ENCODE data around the gene SULT2B1. TPM values are rescaled to one million over a fixed set of nuclear protein-coding genes. Genes with fewer than 3 reads are reported as not detected.

The SULT2B1 gene
- total RNA-seq, 1 donor from 2014 or later: not detected

DNA sequence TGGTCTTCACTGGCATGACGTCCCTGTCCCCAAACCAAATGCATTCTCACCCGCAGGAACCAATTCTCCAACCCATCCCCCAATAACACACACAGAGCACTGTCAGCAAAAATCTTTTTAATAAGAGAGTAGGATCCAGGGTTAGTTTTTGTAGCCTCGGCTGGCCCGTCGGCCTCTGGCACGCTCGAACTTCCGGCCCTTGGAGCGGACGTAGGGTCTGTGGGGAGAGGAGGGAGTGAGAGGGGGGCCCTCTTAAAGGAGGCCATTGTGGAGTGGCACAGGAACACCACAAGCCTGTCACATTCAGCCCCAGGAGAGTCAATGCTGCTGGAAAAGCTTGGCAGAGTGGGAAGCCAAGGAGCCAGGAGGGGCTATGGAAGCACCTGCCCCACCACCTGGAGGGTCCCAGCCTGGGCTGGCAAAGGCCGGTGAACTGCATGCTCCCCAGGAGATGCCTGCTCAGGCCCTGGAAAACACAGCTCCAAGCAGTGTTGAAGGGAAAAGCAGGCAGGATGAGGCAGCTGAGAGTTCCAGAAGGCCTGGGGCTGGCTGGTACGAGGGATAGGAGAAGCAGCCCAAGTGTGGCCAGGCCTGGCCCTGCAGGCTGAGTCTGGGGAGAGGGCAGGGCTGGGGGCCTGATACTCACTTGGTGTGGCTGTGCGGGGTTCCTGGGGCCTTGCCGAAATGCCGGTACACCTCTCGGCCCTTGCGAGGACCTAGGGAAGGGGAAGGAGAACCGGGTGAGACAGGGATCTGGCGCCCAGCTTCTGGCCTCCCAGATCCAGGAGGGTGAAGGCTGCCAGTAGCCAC lies 63.5 kb downstream of the SULT2B1 start:
- peak overlapping the region; percentile 61 for H3K27ac Mint-ChIP-seq
- no peaks in the 10 kb centered on the region for H3K27me3 Mint-ChIP-seq (ENCODE audit: insufficient read depth)
- no peak for DNase-seq (ENCODE audit: low spot score)
- H3K4me1 Mint-ChIP-seq (ENCODE audit: low read depth): peaks cover 35% of the 10 kb centered on the region
- intact Hi-C loops (cut with micrococcal nuclease): no loop called here
- H3K9me3 Mint-ChIP-seq: no peaks in the 10 kb centered on the region
- peaks cover 44% of the 10 kb centered on the region for H3K36me3 Mint-ChIP-seq (ENCODE audit: low read depth)
- peak overlapping the region; percentile 99 for H3K4me3 Mint-ChIP-seq

GRCh38 chr19:48616041-48616436 lies 64.1 kb downstream of the SULT2B1 start:
- peaks cover 44% of the 10 kb centered on the region for H3K36me3 Mint-ChIP-seq (ENCODE audit: low read depth)
- H3K4me1 Mint-ChIP-seq (ENCODE audit: low read depth): peaks cover 35% of the 10 kb centered on the region
- H3K4me3 Mint-ChIP-seq: peak overlapping the region; percentile 99
- intact Hi-C loops (cut with micrococcal nuclease): no loop called here
- H3K9me3 Mint-ChIP-seq: no peaks in the 10 kb centered on the region
- no peak for DNase-seq (ENCODE audit: low spot score)
- peak overlapping the region; percentile 55 for H3K27ac Mint-ChIP-seq
- no peaks in the 10 kb centered on the region for H3K27me3 Mint-ChIP-seq (ENCODE audit: insufficient read depth)

GRCh38 chr19:48616491-48617056 lies 64.6 kb downstream of the SULT2B1 start:
- peak overlapping the region; percentile 99 for H3K4me3 Mint-ChIP-seq
- no peaks in the 10 kb centered on the region for H3K9me3 Mint-ChIP-seq
- peak overlapping the region; percentile 100 for H3K27ac Mint-ChIP-seq
- no peak for DNase-seq (ENCODE audit: low spot score)
- intact Hi-C loops (cut with micrococcal nuclease): no loop called here
- H3K4me1 Mint-ChIP-seq (ENCODE audit: low read depth): peaks cover 35% of the 10 kb centered on the region
- H3K36me3 Mint-ChIP-seq (ENCODE audit: low read depth): peaks cover 47% of the 10 kb centered on the region
- H3K27me3 Mint-ChIP-seq (ENCODE audit: insufficient read depth): no peaks in the 10 kb centered on the region

DNA sequence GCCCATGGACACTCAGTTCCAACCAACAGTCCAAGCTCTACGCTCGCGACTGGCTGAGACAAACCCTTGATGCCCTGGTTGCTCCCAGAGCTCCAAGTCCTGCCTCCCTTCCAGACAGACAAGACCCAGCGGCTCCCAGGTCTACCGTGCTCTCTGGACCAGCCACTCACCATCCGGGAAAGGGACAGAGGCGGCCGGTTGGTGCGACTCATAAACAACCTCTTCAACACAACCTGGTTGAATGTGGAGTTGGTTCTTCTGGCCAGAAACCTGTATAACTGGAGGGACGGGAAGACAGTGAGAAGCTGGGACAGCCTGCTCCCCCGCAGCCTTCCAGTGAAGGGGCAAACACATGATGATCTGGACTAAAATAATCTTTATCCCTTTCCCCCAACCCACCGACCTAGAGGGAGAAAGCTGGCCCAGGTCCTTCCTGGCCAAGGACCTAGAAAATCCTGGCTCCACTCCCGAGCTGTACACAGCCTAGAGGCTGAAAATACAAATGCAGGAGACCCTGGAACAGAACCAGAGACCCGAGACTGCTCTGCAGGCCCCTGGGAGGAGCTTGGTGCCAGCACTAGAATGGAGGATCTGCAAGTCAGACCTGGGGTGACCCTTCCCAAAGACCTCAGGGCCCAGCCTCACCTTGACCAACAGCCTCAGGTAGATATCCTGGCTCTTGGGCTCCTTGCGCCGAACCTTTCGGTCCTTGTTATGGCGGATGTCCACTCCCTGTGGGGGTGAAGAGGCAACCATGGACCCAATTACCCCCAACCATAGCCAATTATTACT lies 65.4 kb downstream of the SULT2B1 start:
- peaks cover 51% of the 10 kb centered on the region for H3K36me3 Mint-ChIP-seq (ENCODE audit: low read depth)

GRCh38 chr19:48618278-48618915 lies 66.4 kb downstream of the SULT2B1 start:
- H3K27me3 Mint-ChIP-seq (ENCODE audit: insufficient read depth): no peaks in the 10 kb centered on the region
- intact Hi-C loops (cut with micrococcal nuclease): no loop called here
- peaks cover 56% of the 10 kb centered on the region for H3K36me3 Mint-ChIP-seq (ENCODE audit: low read depth)
- H3K27ac Mint-ChIP-seq: peak overlapping the region; percentile 100
- H3K4me3 Mint-ChIP-seq: peak overlapping the region; percentile 99
- DNase-seq (ENCODE audit: low spot score): no peak
- H3K4me1 Mint-ChIP-seq (ENCODE audit: low read depth): peaks cover 43% of the 10 kb centered on the region
- H3K9me3 Mint-ChIP-seq: no peaks in the 10 kb centered on the region

More for the DNA sequence above, 65.4 kb downstream of the SULT2B1 start:
- Mint-ChIP-seq H3K4me1 (ENCODE audit: low read depth) (peaks cover 37% of the 10 kb centered on the region), H3K9me3 (no peaks in the 10 kb centered on the region), H3K4me3 (peak overlapping the region; percentile 99), H3K27ac (peak overlapping the region; percentile 100), H3K27me3 (ENCODE audit: insufficient read depth) (no peaks in the 10 kb centered on the region)
- DNase-seq (ENCODE audit: low spot score): no peak
- intact Hi-C loops (cut with micrococcal nuclease): no loop called here

GRCh38 chr19:48618916-48619691 lies 67.1 kb downstream of the SULT2B1 start, which contains the start of the genes RPL18 and SPHK2:
Gene RPL18 (minus strand): TSS chr19:48619178. CDS start chr19:48619143, 35 bp downstream.
Gene SPHK2 (plus strand): TSS chr19:48619506. CDS start chr19:48620515, 1,009 bp downstream.
- H3K36me3 Mint-ChIP-seq (ENCODE audit: low read depth): peaks cover 59% of the 10 kb centered on the region
- peak within 1 kb of the TSS; percentile 99 for H3K4me3 Mint-ChIP-seq
- H3K9me3 Mint-ChIP-seq: no peaks in the 10 kb centered on the region
- DNase-seq (ENCODE audit: low spot score): peak; percentile 94
- H3K4me1 Mint-ChIP-seq (ENCODE audit: low read depth): peaks cover 50% of the 10 kb centered on the region
- H3K27ac Mint-ChIP-seq: peak within 1 kb of the TSS; percentile 100
- H3K27me3 Mint-ChIP-seq (ENCODE audit: insufficient read depth): no peaks in the 10 kb centered on the region
- intact Hi-C loops (cut with micrococcal nuclease): loop anchor here (1.0 kb wide), 6 partner anchors 18 to 256 kb away; partner anchors contain the start of genes CYTH2, DBP, GRWD1 and TMEM143

GRCh38 chr19:48619692-48620585 lies 68.0 kb downstream of the SULT2B1 start:
- no peak for DNase-seq (ENCODE audit: low spot score)
- H3K36me3 Mint-ChIP-seq (ENCODE audit: low read depth): peaks cover 59% of the 10 kb centered on the region
- peaks cover 51% of the 10 kb centered on the region for H3K4me1 Mint-ChIP-seq (ENCODE audit: low read depth)
- H3K27me3 Mint-ChIP-seq (ENCODE audit: insufficient read depth): no peaks in the 10 kb centered on the region
- no peaks in the 10 kb centered on the region for H3K9me3 Mint-ChIP-seq
- peak overlapping the region; percentile 99 for H3K4me3 Mint-ChIP-seq
- intact Hi-C loops (cut with micrococcal nuclease): loop anchor here (1.0 to 5.0 kb wide), 7 partner anchors 17 to 1022 kb away; partner anchors contain the start of genes CYTH2, DBP, GRWD1 and RRAS
- H3K27ac Mint-ChIP-seq: peak overlapping the region; percentile 100

DNA sequence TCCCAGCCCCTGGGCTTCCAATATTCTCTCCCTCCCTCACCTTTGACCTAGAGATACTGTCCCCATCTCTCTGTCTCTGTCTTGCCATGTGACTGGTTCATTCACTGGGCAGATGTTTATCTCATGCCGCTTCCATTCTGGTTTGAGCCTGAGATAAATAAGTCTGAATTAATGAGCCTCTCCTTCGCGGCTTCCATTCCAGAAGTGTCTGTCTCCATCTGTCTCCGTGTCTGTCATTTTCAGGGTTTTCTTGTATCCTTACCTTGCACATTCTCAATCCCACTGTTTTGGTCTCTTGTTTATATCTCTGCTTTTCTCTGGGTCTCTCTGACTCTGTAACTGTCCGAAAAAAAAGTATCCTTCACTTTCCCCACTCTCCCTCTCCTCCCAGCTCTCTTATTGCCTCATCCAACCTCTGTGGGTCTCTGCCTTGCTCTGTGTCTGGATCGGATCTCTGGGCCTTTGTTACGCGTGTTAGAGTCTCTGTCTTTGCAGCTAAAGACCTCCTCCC lies 71.6 kb downstream of the SULT2B1 start:
- intact Hi-C loops (cut with micrococcal nuclease): loop anchor here (1.0 to 5.0 kb wide), 3 partner anchors 11 to 1019 kb away; partner anchors contain the start of genes RRAS and SCAF1
- Mint-ChIP-seq H3K4me1 (ENCODE audit: low read depth) (peaks cover 41% of the 10 kb centered on the region), H3K4me3 (peak overlapping the region; percentile 83), H3K36me3 (ENCODE audit: low read depth) (peaks cover 30% of the 10 kb centered on the region), H3K27ac (peak overlapping the region; percentile 94), H3K9me3 (no peaks in the 10 kb centered on the region), H3K27me3 (ENCODE audit: insufficient read depth) (no peaks in the 10 kb centered on the region)
- no peak for DNase-seq (ENCODE audit: low spot score)

DNA sequence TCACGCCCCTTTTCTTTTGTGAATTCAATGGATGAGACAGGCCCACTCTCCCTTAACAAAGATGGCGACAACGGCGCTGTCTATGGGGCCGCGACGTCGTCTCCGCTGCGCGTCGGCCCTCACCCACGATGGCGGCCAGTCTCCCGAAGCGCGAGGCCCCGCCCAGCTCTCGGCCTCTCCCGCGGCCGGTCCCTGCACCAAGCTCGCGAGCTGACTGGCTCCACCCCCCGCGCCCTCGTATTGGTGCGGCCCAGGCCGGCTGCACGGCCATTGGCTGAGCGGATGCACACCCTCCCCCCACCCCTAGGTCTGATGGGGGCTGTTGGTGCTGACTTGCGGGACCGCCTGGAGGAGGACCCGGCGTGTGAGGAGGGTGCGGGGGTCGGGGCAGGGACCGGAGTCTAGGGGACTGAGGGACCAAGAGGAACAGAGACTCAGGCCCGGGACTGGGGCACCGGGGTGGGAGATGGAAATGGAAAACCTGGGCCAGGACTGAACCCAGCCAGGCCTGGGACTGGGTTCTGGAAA lies 72.2 kb downstream of the SULT2B1 start:
- peak overlapping the region; percentile 94 for H3K27ac Mint-ChIP-seq
- peaks cover 39% of the 10 kb centered on the region for H3K4me1 Mint-ChIP-seq (ENCODE audit: low read depth)
- peak overlapping the region; percentile 83 for H3K4me3 Mint-ChIP-seq
- peak; percentile 97 for DNase-seq (ENCODE audit: low spot score)
- intact Hi-C loops (cut with micrococcal nuclease): loop anchor here (1.0 to 5.0 kb wide), 3 partner anchors 10 to 1018 kb away; partner anchors contain the start of genes RRAS and SCAF1
- no peaks in the 10 kb centered on the region for H3K27me3 Mint-ChIP-seq (ENCODE audit: insufficient read depth)
- H3K36me3 Mint-ChIP-seq (ENCODE audit: low read depth): peaks cover 27% of the 10 kb centered on the region
- H3K9me3 Mint-ChIP-seq: no peaks in the 10 kb centered on the region

DNA sequence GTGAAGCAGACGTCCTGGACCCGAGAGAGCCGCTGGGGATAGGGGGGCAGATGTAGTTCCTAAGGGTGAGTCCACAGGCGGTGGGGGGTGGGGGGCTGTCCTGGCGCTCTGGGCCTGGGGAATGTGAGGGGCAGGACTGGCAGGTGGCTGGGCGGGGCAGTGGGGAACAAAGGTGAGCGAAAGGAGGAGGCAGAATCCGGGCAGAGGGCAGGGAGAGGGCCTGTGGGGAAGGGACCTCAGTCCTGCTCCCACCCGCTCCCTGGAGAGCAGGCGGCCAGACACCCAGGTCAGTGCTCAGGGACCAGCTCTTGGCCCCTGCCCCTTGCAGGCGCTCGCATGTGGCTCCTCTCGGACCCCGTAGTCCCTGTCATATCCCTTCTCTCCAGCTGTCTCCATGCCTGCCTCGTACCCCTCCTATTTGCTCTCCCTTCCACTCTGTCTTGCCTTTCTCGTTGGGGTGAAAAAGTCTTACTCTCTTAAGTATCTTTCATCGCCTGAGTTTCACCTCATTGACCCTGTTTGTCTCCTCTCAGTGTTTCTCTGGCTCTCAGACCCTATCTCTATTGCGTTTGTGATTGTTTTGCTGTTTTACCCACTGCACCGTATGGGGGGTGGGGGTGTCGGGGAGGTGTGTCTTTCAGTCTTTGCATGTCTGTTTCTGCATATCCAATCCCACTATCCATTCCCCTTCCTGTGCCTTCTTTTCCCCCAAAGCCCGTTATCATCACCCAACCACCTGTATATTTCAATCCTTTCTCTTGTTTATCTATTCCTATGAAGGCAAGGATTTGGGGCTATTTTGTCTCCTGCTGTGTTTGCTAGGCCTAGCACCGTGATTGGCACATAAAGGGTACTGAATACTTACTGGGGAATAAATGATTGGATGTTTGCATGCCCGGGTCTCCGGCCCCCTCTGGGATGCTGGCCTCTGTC lies 73.1 kb downstream of the SULT2B1 start:
- no peak for DNase-seq (ENCODE audit: low spot score)
- Mint-ChIP-seq H3K27me3 (ENCODE audit: insufficient read depth) (no peaks in the 10 kb centered on the region), H3K27ac (peak overlapping the region; percentile 94), H3K36me3 (ENCODE audit: low read depth) (peaks cover 25% of the 10 kb centered on the region), H3K9me3 (no peaks in the 10 kb centered on the region), H3K4me3 (peak overlapping the region; percentile 83), H3K4me1 (ENCODE audit: low read depth) (peaks cover 32% of the 10 kb centered on the region)
- intact Hi-C loops (cut with micrococcal nuclease): loop anchor here (1.0 to 5.0 kb wide), 3 partner anchors 9 to 1017 kb away; partner anchors contain the start of genes RRAS and SCAF1
